ENCODE measurements around the gene ACRBP. TPM values are rescaled to one million over a fixed set of nuclear protein-coding genes. Genes with fewer than 3 reads are reported as not detected.
A peak's percentile ranks its signal among the peaks of the same experiment; 100 is the strongest.

Gene ACRBP
- total and polyA plus RNA-seq, 7 experiments from 2014 or later, result 0.27 to 23.0 (median 5.1) TPM

DNA sequence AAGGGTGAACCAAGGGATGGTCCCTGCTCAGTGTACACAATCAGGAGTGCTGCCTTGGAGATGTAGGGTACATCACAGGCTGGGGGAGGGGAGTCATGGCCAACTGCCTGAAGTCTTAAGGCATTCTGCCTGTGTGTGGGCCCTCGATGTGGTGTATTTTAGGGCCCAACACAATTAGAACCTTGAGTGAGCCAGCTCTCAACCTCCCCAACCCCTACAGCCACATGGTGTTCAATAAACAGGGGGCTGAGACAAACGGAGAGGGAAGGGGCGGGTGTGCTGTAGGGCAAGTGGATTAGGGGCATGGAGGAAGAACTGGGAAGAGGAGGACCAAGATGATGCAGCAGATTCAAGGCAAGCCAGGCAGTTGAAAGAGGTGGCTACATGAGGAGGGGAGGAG lies 31.4 kb downstream of the ACRBP start:
- Histone ChIP-seq H3K9me3 (ENCODE audit: control insufficient read depth in 2 of 3, low read length in 3 of 3) (no peaks in the 10 kb centered on the region), H3K4me1 (ENCODE audit: control insufficient read depth in 2 of 2, insufficient read depth in 2 of 2, low read length in 2 of 2) (peaks cover 20 to 29% of the 10 kb centered on the region in 2 donors), H3K27me3 (ENCODE audit: control insufficient read depth in 2 of 2, insufficient read depth in 2 of 2, low read length in 2 of 2) (no peaks in the 10 kb centered on the region), H3K36me3 (ENCODE audit: control insufficient read depth in 2 of 3, insufficient read depth in 3 of 3, low read length in 3 of 3) (peaks cover 0 to 11% (median 7%) of the 10 kb centered on the region in 3 experiments), H3K4me3 (ENCODE audit: low read length) (no peak overlapping the region), H3K27ac (ENCODE audit: low read depth, low read length) (no peak overlapping the region)
- DNase-seq, result no peak
- no peak for ATAC-seq
- H3K27me3 Mint-ChIP-seq, result no peaks in the 10 kb centered on the region
- peaks cover 0 to 9% (median 1%) of the 10 kb centered on the region in 5 donors for H3K36me3 Mint-ChIP-seq
- H3K4me3 Mint-ChIP-seq, result peak overlapping the region in 1 of 10 donors; percentile 22
- H3K4me1 Mint-ChIP-seq, result peaks cover 25 to 64% (median 51%) of the 10 kb centered on the region in 7 donors
- ChIA-PET POLR2A (interaction anchor here (1.0 to 1.2 kb wide), 4 partner anchors 70 to 236 kb away, joined by 3 to 4 read pairs (median 3); partner anchors contain the start of genes CDCA3, COPS7A and ZNF384), CTCF (interaction anchor here (0.7 to 1.0 kb wide), 4 partner anchors 27 to 129 kb away, joined by 3 read pairs; partner anchors contain the start of genes COPS7A and ZNF384)
- intact Hi-C loops (cut with micrococcal nuclease), result loop anchor here in 1 of 2 donors (2.0 kb wide), 3 partner anchors 17 to 73 kb away; partner anchors contain the start of genes ING4 and ZNF384
- H3K27ac Mint-ChIP-seq, result peak overlapping the region in 8 of 9 donors; percentile 58 to 91 (median 76)
- H3K9me3 Mint-ChIP-seq, result peaks cover 0 to 4% (median 0%) of the 10 kb centered on the region in 11 donors

DNA sequence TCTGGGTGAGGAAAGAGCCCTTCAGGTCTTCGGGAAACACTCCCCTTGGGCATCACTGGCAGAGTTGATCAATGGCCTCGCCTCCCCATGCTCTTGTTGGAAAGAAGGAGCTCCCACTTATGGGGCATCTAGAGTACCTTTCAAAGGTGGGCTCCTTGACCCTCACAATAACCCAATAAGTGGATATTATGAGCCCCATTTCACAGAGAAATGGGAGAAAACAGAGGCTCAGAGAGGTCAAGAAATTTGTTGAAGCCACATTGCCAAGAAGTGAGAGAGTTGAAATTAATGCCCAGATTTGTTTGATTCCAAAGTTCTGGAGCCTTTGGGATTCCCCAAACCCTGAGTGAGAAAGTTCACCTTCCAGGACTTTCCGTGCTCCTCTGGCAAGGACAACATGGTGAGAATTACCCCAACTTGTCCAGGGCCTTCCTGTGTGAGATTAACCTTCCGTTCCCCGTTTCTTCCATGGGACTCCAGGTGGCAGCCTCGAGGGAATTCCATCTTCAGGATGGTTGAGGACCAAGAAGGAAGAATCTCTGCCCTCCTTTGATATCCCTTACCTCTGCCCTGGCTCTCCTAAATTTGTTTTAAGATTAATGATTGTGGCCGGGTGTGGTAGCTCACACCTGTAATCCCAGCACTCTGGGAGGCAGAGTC lies 32.6 kb downstream of the ACRBP start:
- peak overlapping the region; percentile 64 for H3K27ac ChIP-seq (ENCODE audit: low read depth, low read length)
- H3K9me3 ChIP-seq (ENCODE audit: control insufficient read depth in 2 of 3, low read length in 3 of 3), result no peaks in the 10 kb centered on the region
- CTCF ChIA-PET, result interaction anchor here (0.7 to 1.0 kb wide), 6 partner anchors 10 to 348 kb away, joined by 3 to 5 read pairs (median 4); partner anchors contain the start of gene COPS7A
- H3K4me3 ChIP-seq (ENCODE audit: low read length), result no peak overlapping the region
- peaks cover 0 to 4% (median 0%) of the 10 kb centered on the region in 11 donors for H3K9me3 Mint-ChIP-seq
- intact Hi-C loops (cut with micrococcal nuclease), result no loop called here
- ATAC-seq (no peak), DNase-seq (no peak)
- H3K27me3 ChIP-seq (ENCODE audit: control insufficient read depth in 2 of 2, insufficient read depth in 2 of 2, low read length in 2 of 2), result no peaks in the 10 kb centered on the region
- peaks cover 26 to 59% (median 53%) of the 10 kb centered on the region in 7 donors for H3K4me1 Mint-ChIP-seq
- H3K36me3 ChIP-seq (ENCODE audit: control insufficient read depth in 2 of 3, insufficient read depth in 3 of 3, low read length in 3 of 3), result peaks cover 0 to 7% (median 6%) of the 10 kb centered on the region in 3 experiments
- peak overlapping the region in 6 of 10 donors; percentile 30 to 41 (median 34) for H3K4me3 Mint-ChIP-seq
- H3K27me3 Mint-ChIP-seq, result no peaks in the 10 kb centered on the region
- peak overlapping the region; percentile 51 to 91 (median 87) for H3K27ac Mint-ChIP-seq
- POLR2A ChIA-PET, result interaction anchor here (0.7 to 3.7 kb wide), 5 partner anchors 11 to 200 kb away, joined by 3 to 25 read pairs (median 3); partner anchors contain the start of genes NOP2 and ZNF384
- peaks cover 20 to 30% of the 10 kb centered on the region in 2 donors for H3K4me1 ChIP-seq (ENCODE audit: control insufficient read depth in 2 of 2, insufficient read depth in 2 of 2, low read length in 2 of 2)
- H3K36me3 Mint-ChIP-seq, result peaks cover 0 to 7% (median 0%) of the 10 kb centered on the region in 5 donors

DNA sequence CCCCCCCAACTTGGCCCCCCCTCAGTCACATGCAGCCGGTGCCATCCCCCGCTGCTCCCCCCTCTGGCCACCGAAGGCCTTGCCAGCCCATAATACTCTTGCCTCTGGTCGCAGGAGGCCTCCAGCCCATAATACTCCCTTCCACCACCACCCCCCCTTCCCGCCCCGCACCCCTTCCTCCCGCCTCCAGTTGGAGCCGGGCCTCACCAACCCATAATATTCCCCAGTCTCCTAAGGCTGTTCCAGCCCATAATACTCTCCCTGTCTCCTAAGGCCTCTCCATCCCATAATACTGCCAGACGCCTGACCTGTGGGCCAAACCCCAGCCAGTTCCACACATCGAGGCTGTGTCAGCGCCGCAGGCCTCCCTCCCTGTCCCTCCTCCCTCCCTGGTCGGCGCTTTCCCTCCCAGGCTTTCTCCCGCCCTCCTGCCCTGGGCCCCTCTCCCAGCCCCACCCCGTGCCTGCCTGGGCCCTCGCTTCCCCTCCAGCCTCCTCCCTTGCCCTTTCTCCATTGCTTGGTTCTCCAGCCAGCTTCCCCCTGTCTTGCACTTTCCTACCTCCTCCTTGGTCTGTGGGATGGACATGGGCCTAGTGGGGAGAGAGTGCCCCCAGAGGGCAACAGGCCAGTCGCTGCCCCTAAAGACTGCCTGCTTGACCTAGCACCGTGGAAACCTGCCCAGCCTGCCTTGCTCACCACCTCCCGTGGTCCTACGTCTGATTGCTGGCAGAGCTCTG lies 33.3 kb downstream of the ACRBP start:
- peak overlapping the region; percentile 64 for H3K27ac ChIP-seq (ENCODE audit: low read depth, low read length)
- ChIA-PET POLR2A (interaction anchor here (0.9 to 3.7 kb wide), 7 partner anchors 11 to 330 kb away, joined by 3 to 25 read pairs (median 3); partner anchors contain the start of genes C12orf57, MLF2, NOP2 and RNU7-1), CTCF (interaction anchor here (0.8 to 1.3 kb wide), 2 partner anchors 110 to 139 kb away, joined by 3 read pairs; partner anchors contain the start of genes COPS7A and MLF2)
- Mint-ChIP-seq H3K4me1 (peaks cover 26 to 54% (median 48%) of the 10 kb centered on the region in 7 donors), H3K36me3 (peaks cover 0 to 3% (median 0%) of the 10 kb centered on the region in 5 donors), H3K27me3 (no peaks in the 10 kb centered on the region), H3K4me3 (peak overlapping the region in 7 of 10 donors; percentile 30 to 70 (median 36)), H3K9me3 (peaks cover 0 to 4% (median 0%) of the 10 kb centered on the region in 11 donors), H3K27ac (peak overlapping the region; percentile 51 to 91 (median 87))
- ATAC-seq, result peak; percentile 74
- DNase-seq, result peak in 2 of 9 donors; percentile 28 to 32
- H3K36me3 ChIP-seq (ENCODE audit: control insufficient read depth in 2 of 3, insufficient read depth in 3 of 3, low read length in 3 of 3), result peaks cover 0 to 5% (median 0%) of the 10 kb centered on the region in 3 experiments
- H3K4me1 ChIP-seq (ENCODE audit: control insufficient read depth in 2 of 2, insufficient read depth in 2 of 2, low read length in 2 of 2), result peaks cover 20 to 30% of the 10 kb centered on the region in 2 donors
- no peaks in the 10 kb centered on the region for H3K27me3 ChIP-seq (ENCODE audit: control insufficient read depth in 2 of 2, insufficient read depth in 2 of 2, low read length in 2 of 2)
- intact Hi-C loops (cut with micrococcal nuclease), result loop anchor here in 1 of 2 donors (1.0 to 2.0 kb wide), 2 partner anchors 9 to 19 kb away; no protein-coding TSS in a partner anchor
- H3K9me3 ChIP-seq (ENCODE audit: control insufficient read depth in 2 of 3, low read length in 3 of 3), result no peaks in the 10 kb centered on the region
- no peak overlapping the region for H3K4me3 ChIP-seq (ENCODE audit: low read length)

DNA sequence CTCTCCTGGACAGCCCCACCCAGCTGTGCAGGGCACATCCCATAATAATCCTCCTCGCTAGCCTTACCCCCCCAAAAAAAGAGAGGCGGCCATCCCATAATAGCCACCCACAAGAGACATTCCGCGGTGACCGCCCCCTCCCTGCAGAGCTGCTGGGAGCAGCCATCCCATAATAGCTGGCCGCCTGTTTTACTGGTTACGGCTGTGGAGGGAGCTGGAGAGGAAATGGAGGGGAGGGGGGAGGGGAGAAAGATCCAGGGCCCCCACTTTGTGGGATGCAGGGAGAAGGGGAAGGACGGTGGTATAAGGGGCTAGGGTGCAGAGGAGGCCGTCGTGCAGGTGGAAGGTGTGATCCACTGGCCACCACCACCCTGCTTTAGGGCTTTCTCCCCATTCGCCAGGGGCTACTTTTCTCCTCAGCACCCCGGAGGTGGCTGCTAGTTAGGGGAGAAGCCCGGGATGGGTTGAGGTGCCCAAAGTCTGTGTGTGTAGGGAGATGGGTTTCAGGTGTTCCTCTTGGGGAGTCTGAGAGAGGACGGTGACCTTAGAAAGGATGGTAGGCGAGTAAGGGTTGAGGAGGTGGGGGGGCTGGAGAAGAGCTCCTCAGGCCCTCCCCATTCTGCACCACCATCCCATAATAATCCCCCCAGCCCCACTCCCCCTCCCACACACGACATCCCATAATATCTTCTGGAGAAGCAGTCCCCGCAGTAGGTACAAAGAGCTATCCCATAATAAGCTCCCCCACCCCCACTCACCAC lies 34.0 kb downstream of the ACRBP start:
- no peaks in the 10 kb centered on the region for H3K27me3 Mint-ChIP-seq
- peak overlapping the region in 6 of 10 donors; percentile 29 to 76 (median 68) for H3K4me3 Mint-ChIP-seq

DNA sequence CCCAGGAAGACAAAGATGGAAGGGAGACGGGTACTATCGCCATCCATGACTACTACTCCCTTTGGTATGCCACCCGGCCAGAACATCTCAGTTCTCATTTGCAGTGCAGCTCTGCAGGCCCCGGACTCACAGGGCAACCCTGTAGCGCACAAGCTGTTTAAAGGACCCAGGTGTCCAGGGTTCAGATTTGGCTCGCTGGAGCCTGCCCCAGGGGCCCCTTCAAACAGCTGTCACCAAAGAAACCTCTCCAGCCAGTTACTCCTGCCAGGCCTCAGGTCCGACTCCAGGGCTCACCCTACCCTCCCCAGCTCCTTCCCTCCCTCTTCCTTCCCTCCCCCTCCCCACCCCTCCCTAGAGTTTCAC lies 34.6 kb downstream of the ACRBP start:
- intact Hi-C loops (cut with micrococcal nuclease), result loop anchor here in 1 of 2 donors (1.0 to 2.0 kb wide), 2 partner anchors 7 to 20 kb away; no protein-coding TSS in a partner anchor
- no peak for ATAC-seq
- Mint-ChIP-seq H3K36me3 (no peaks in the 10 kb centered on the region), H3K27ac (peak overlapping the region; percentile 77 to 94 (median 86)), H3K4me3 (peak overlapping the region; percentile 67 to 84 (median 72)), H3K4me1 (peaks cover 26 to 48% (median 43%) of the 10 kb centered on the region in 7 donors), H3K9me3 (no peaks in the 10 kb centered on the region), H3K27me3 (no peaks in the 10 kb centered on the region)
- ChIA-PET POLR2A (interaction anchor here (0.6 to 3.7 kb wide), 14 partner anchors 9 to 264 kb away, joined by 3 to 25 read pairs (median 5); partner anchors contain the start of genes COPS7A, NOP2, TAPBPL and ZNF384), CTCF (interaction anchor here (0.6 to 1.6 kb wide), 6 partner anchors 10 to 211 kb away, joined by 3 to 9 read pairs (median 4); partner anchors contain the start of gene MLF2)
- DNase-seq, result no peak
- Histone ChIP-seq H3K4me1 (ENCODE audit: control insufficient read depth in 2 of 2, insufficient read depth in 2 of 2, low read length in 2 of 2) (peaks cover 26 to 34% of the 10 kb centered on the region in 2 donors), H3K27me3 (ENCODE audit: control insufficient read depth in 2 of 2, insufficient read depth in 2 of 2, low read length in 2 of 2) (no peaks in the 10 kb centered on the region), H3K9me3 (ENCODE audit: control insufficient read depth in 2 of 3, low read length in 3 of 3) (no peaks in the 10 kb centered on the region), H3K36me3 (ENCODE audit: control insufficient read depth in 2 of 3, insufficient read depth in 3 of 3, low read length in 3 of 3) (no peaks in the 10 kb centered on the region), H3K27ac (ENCODE audit: low read depth, low read length) (peak overlapping the region; percentile 65), H3K4me3 (ENCODE audit: low read length) (peak overlapping the region; percentile 17)

More for the DNA sequence above, 34.0 kb downstream of the ACRBP start:
- Mint-ChIP-seq H3K27ac (peak overlapping the region; percentile 51 to 94 (median 87)), H3K4me1 (peaks cover 26 to 52% (median 48%) of the 10 kb centered on the region in 7 donors), H3K9me3 (peaks cover 0 to 4% (median 0%) of the 10 kb centered on the region in 11 donors), H3K36me3 (no peaks in the 10 kb centered on the region)
- Histone ChIP-seq H3K36me3 (ENCODE audit: control insufficient read depth in 2 of 3, insufficient read depth in 3 of 3, low read length in 3 of 3) (no peaks in the 10 kb centered on the region), H3K27ac (ENCODE audit: low read depth, low read length) (peak overlapping the region; percentile 65), H3K4me3 (ENCODE audit: low read length) (no peak overlapping the region), H3K4me1 (ENCODE audit: control insufficient read depth in 2 of 2, insufficient read depth in 2 of 2, low read length in 2 of 2) (peaks cover 21 to 30% of the 10 kb centered on the region in 2 donors), H3K9me3 (ENCODE audit: control insufficient read depth in 2 of 3, low read length in 3 of 3) (no peaks in the 10 kb centered on the region), H3K27me3 (ENCODE audit: control insufficient read depth in 2 of 2, insufficient read depth in 2 of 2, low read length in 2 of 2) (no peaks in the 10 kb centered on the region)
- ChIA-PET POLR2A (interaction anchor here (0.6 to 3.7 kb wide), 17 partner anchors 10 to 331 kb away, joined by 3 to 25 read pairs (median 4); partner anchors contain the start of genes C12orf57, COPS7A, MLF2 and NOP2), CTCF (interaction anchor here (0.6 to 1.6 kb wide), 7 partner anchors 11 to 210 kb away, joined by 3 to 9 read pairs (median 3); partner anchors contain the start of genes LPAR5 and MLF2)
- DNase-seq (peak in 1 of 9 donors; percentile 19), ATAC-seq (no peak)
- intact Hi-C loops (cut with micrococcal nuclease), result loop anchor here in 1 of 2 donors (1.0 to 2.0 kb wide), 2 partner anchors 8 to 20 kb away; no protein-coding TSS in a partner anchor

Measured in naive thymus-derived CD4-positive, alpha-beta T cell (primary cell).